RWPE1 (cell line): ENCODE measurements around the gene PANK4.

ENCODE experiments used
- CTCF ChIA-PET: fragments of 350-600 bp; sonication (Branson Sonifier 250); formaldehyde crosslinking; extraction: SDS; loops from one replicate; lab custom pipeline; 2021; lab: Yijun Ruan, JAX
- POLR2A ChIA-PET: fragments of 400-600 bp; formaldehyde crosslinking; extraction: SDS; loops from one replicate; lab custom pipeline; 2020; ENCODE audit warnings: antibody characterized with exemption; ENCODE audit not compliant: low non-redundant PET; lab: Yijun Ruan, JAX
- DNase-seq: peaks from one replicate; pipeline ENCODE4 v3.0.0; 2012; ENCODE audit warnings: low spot score
- H3K27ac ChIP-seq: fragments of 450-650 bp; 2 replicates; pipeline ENCODE4 v1.5.1; 2017
- CTCF ChIP-seq: fragments of 450-650 bp; conservative IDR thresholded peaks from 2 replicates; pipeline ENCODE4 v1.5.1; 2017; ENCODE audit warnings: low read depth, mild to moderate bottlenecking

The PANK4 gene

DNA sequence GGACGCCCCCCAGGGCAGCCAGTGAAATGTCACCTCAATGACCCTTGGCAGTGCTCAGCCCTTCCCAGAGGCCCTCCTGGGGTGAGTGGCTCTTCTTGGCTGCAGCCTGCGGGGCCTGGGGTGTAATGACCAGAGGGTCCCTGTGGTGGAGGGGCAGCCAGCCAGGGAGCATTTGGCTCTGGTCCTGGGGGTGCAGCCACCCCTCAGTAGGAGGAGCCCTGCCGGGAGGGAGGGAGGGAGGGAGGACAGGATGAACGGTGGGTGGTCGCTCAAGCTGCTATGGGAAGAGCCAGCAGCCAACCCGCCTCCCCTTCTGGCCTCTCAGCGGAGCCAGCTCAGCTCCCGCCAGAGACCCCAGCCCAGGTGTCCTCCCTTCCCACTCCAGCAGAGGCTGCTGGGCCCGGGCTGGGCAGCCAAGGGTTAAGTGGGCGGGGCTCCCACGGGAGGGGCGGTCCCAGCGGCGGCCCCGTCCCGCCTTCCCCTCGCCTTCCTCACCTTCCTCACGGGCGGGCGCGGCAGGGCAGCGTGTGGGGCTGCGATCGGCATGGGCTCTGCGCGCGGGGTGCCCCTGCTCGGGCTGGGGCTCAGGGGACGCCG lies 59.3 kb downstream of the PANK4 start:
- ChIA-PET POLR2A (no interaction called here), CTCF (interaction anchor here (1.0 kb wide), 1 partner anchor 52 kb away, joined by 5 read pairs; no protein-coding TSS in a partner anchor)
- DNase-seq, result peak; percentile 56
- no peak for TF ChIP-seq CTCF
- H3K27ac ChIP-seq, result peak overlapping the region; percentile 74

GRCh38 chr1:2466270-2466665 lies 60.1 kb downstream of the PANK4 start:
- no peak for DNase-seq
- ChIA-PET CTCF (interaction anchor here (0.5 to 1.0 kb wide), 3 partner anchors 35 to 69 kb away, joined by 4 to 5 read pairs (median 4); no protein-coding TSS in a partner anchor), POLR2A (interaction anchor here (0.6 kb wide), 1 partner anchor 9 kb away, joined by 3 read pairs; no protein-coding TSS in a partner anchor)
- TF ChIP-seq CTCF, result no peak
- peak overlapping the region; percentile 74 for H3K27ac ChIP-seq

GRCh38 chr1:2465371-2466269 lies 60.8 kb downstream of the PANK4 start:
- no peak for TF ChIP-seq CTCF
- no peak for DNase-seq
- ChIA-PET POLR2A (no interaction called here), CTCF (interaction anchor here (0.7 kb wide), 1 partner anchor 69 kb away, joined by 4 read pairs; no protein-coding TSS in a partner anchor)
- H3K27ac ChIP-seq, result peak overlapping the region; percentile 74

- POLR2A ChIA-PET, result no interaction called here
- no peak for TF ChIP-seq CTCF
- peak overlapping the region; percentile 74 for H3K27ac ChIP-seq
- no peak for DNase-seq
- CTCF ChIA-PET, result no interaction called here
Measured at GRCh38 chr1:2463396-2463795, 63.0 kb downstream of the PANK4 start.

DNA sequence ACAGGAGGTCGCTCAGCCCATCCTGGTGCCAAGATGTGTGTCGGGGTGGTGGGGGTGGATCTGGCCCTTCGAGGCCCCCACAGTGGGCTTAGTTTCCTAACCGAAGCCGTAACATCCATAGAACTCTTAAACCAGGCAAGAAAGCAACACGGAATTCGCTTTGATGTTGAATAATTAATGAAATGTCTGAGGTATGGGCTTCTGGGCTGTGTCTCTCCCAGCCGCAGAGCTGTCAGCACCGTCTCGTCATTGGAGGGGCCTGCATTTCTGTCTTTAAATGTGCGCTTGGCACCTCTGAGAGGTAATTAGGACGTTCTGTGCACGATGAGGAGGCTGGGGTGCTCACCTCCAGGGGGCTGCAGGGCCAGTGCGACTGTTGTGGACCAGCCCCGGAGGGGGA lies 63.6 kb downstream of the PANK4 start:
- ChIA-PET POLR2A (no interaction called here), CTCF (no interaction called here)
- no peak for DNase-seq
- TF ChIP-seq CTCF, result no peak
- no peak overlapping the region for H3K27ac ChIP-seq

DNA sequence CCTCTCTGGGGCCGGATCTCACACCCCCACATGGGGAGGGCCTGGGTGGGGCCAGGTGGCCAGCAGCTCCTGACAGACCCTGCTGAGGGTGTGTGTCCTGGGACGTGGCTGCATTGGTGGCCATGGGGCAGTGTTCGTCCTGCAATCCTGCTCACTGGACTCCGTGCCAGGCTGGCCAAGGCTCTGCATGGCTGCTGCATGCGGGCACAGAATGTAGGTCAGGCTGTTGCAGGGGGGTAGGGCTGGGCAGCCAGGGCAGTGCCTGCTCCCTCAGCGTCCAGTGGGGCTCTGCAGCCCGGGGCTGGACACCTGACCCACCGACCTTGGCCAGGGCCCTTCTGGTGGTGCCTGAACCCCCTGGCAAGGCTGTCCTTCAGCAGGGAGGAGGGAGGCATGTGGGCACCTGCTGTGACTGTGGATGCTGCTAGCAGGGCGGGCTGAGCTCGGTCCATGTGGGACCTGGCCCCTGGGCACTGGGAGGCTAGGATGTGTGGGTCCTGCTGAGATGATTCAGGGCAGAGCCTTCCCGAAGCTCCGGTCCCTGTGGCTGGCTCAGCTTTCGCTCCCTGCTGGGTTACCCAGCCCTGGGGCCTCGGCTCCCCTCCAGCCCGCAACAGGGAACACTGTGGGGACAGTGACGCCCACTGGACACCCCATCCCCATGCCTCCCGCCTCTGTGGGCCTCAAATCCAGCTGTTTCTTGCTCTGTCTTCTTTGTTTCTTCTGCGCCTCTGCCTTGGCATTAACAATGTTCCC lies 65.2 kb downstream of the PANK4 start:
- ChIA-PET POLR2A (no interaction called here), CTCF (interaction anchor here (0.7 kb wide), 1 partner anchor 9 kb away, joined by 3 read pairs; no protein-coding TSS in a partner anchor)
- DNase-seq, result no peak
- peak overlapping the region; percentile 53 for H3K27ac ChIP-seq
- no peak for TF ChIP-seq CTCF
